Omental fat pad (tissue), 4 donors: ENCODE results near the gene GORASP1. TPM values are rescaled to one million over a fixed set of nuclear protein-coding genes. Genes with fewer than 3 reads are reported as not detected.

Source experiments
- ATAC-seq: fragments of 150-250 bp; one replicate; pipeline ENCODE4 v1.9.1; 2016; ENCODE audit warnings: mild to moderate bottlenecking, moderate library complexity; ENCODE audit not compliant: low FRiP score
- DNase-seq: peaks from one replicate; pipeline ENCODE4 v3.0.0-alpha.2; 2019; ENCODE audit warnings: low spot score
- total RNA-seq, 4 donors: library from RNA; depleted of rRNA; stranded (reverse); fragments of >200 nt; gene quantifications; one replicate each; pipeline ENCODE4 v1.1.0, GENCODE V29; 2016
- TF ChIP-seq, protein P1 (sequence below), 3 donors: fragments of 450-650 bp; IDR thresholded peaks; one replicate each; pipeline ENCODE4 v1.5.1; 2016 to 2017; ENCODE audit warnings: antibody characterized with exemption in 3 of 3, mild to moderate bottlenecking in 3 of 3, moderate library complexity in 2 of 3

Gene GORASP1
- total RNA-seq, 4 donors from 2014 or later: 38.7 to 56.4 (median 51.0) TPM

DNA sequence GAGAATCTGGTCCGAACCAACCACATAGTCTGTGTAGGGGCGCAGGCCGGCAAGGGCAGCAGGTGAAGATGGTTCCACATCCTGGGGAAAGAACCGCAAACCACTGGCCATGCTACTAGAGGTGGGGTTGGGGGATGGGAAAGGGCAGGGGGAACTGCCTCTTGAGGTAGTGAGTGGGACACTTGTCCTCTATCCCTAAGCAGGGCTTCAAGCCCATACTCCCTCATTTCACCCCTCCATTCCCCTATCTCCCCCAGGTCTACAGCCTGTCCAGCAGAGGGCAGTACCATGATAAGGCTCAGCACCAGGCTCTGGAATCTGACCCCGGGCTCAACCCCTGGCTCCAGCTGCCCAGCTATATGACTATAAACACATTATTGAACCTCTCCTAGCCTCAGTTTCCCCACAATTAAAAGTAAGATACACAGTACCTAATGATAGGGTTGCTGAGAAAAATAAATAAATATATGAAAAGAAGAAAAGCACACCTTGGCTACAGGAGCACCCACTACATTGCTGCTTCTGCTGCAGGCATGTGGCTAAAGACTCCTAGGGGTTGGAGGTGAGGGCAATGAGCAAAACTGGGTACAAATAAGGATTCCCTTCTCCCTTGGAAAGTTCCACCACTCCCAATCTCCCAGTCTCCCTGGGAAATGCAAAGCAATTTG is 6.3 kb downstream of the GORASP1 start:
- DNase-seq (no peak), ATAC-seq (no peak)
- TF ChIP-seq, protein P1, sequence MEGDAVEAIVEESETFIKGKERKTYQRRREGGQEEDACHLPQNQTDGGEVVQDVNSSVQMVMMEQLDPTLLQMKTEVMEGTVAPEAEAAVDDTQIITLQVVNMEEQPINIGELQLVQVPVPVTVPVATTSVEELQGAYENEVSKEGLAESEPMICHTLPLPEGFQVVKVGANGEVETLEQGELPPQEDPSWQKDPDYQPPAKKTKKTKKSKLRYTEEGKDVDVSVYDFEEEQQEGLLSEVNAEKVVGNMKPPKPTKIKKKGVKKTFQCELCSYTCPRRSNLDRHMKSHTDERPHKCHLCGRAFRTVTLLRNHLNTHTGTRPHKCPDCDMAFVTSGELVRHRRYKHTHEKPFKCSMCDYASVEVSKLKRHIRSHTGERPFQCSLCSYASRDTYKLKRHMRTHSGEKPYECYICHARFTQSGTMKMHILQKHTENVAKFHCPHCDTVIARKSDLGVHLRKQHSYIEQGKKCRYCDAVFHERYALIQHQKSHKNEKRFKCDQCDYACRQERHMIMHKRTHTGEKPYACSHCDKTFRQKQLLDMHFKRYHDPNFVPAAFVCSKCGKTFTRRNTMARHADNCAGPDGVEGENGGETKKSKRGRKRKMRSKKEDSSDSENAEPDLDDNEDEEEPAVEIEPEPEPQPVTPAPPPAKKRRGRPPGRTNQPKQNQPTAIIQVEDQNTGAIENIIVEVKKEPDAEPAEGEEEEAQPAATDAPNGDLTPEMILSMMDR (IDR thresholded peaks at IDR 0.05): no peak

DNA sequence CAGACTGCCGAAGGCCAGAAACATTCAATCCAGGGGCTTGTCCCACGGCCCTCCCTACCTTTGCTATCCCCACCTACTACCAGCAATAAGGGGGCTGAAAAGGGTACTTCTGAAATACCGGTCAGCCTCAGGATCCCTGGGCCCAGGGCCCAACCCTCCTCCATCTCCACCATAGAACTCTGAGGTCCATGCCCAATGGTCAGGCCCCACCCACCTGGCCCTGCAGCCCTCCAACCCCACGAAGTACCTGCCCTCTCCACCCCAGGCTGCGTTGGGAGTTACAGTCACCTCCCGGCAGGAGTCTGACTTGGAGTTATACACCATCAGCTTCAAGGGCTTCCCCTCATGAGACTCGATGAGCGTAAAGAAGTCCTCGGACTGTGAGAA is 6.9 kb downstream of the GORASP1 start:
- ATAC-seq (no peak), DNase-seq (no peak)
- TF ChIP-seq, protein P1 (IDR thresholded peaks at IDR 0.05): no peak

- TF ChIP-seq, protein P1 (IDR thresholded peaks at IDR 0.05): no peak
- ATAC-seq (no peak), DNase-seq (no peak)
Measured at GRCh38 chr3:39099738-39100499, 7.5 kb downstream of the GORASP1 start.

- TF ChIP-seq, protein P1 (IDR thresholded peaks at IDR 0.05): no peak
- DNase-seq (no peak), ATAC-seq (no peak)
Measured at GRCh38 chr3:39099242-39099641, 8.2 kb downstream of the GORASP1 start.

- no peak for DNase-seq
- ATAC-seq: no peak
- TF ChIP-seq, protein P1 (IDR thresholded peaks at IDR 0.05): no peak
Measured at GRCh38 chr3:39098473-39099000, 8.9 kb downstream of the GORASP1 start.

GRCh38 chr3:39097716-39098472 is 9.5 kb downstream of the GORASP1 start:
- TF ChIP-seq, protein P1 (IDR thresholded peaks at IDR 0.05): no peak
- ATAC-seq: no peak
- DNase-seq: no peak
